Heart left ventricle (tissue), 16 donors: ENCODE measurements around the gene RAD51B. TPM values are rescaled to one million over a fixed set of nuclear protein-coding genes. Genes with fewer than 3 reads are reported as not detected.

ENCODE experiments used
- ATAC-seq, 4 donors: fragments of 200-7000 bp; cut with Tn5 transposase; one replicate each; pipeline ENCODE4 v1.9.1; 2020 to 2022; ENCODE audit warnings: moderate library complexity in 4 of 4, mild to moderate bottlenecking in 3 of 4, moderate number of reproducible peaks in 1 of 4
- DNase-seq, 5 donors: peaks; one replicate each; pipeline ENCODE4 v3.0.0-alpha.2; 2020
- H3K27ac ChIP-seq, 12 donors: fragments of 200-600 bp; sonication (generic) in 4 of 12; one replicate each; pipeline versions ENCODE4 v1.5.0 to v1.8.0; 2016 to 2022; ENCODE audit warnings: mild to moderate bottlenecking in 2 of 12
- H3K27me3 ChIP-seq, 9 donors: fragments of 200-600 bp; sonication (generic) in 2 of 9; one replicate each; pipeline versions ENCODE4 v1.5.1 to v1.8.0; 2016 to 2022; ENCODE audit warnings: mild to moderate bottlenecking in 3 of 9
- H3K36me3 ChIP-seq, 9 donors: fragments of 200-600 bp; sonication (generic) in 2 of 9; one replicate each; pipeline versions ENCODE4 v1.5.0 to v1.8.0; 2018 to 2022; ENCODE audit warnings: mild to moderate bottlenecking in 2 of 9
- H3K4me1 ChIP-seq, 12 donors: fragments of 200-600 bp; sonication (generic) in 4 of 12; one replicate each; pipeline versions ENCODE4 v1.5.0 to v1.8.0; 2016 to 2022; ENCODE audit warnings: mild to moderate bottlenecking in 3 of 12
- H3K4me3 ChIP-seq, 12 donors: fragments of 200-600 bp; sonication (generic) in 4 of 12; one replicate each; pipeline versions ENCODE4 v1.5.0 to v1.8.0; 2017 to 2022; ENCODE audit warnings: mild to moderate bottlenecking in 9 of 12, moderate library complexity in 4 of 12
- H3K9me3 ChIP-seq, 12 donors: fragments of 200-600 bp; sonication (generic) in 4 of 12; one replicate each; pipeline versions ENCODE4 v1.5.0 to v1.8.0; 2016 to 2022; ENCODE audit warnings: mild to moderate bottlenecking in 1 of 12
- CTCF ChIP-seq, 12 donors: fragments of 200-600 bp; sonication (generic) in 4 of 12; IDR thresholded peaks; one replicate each; pipeline versions ENCODE4 v1.5.0 to v1.8.0; 2018 to 2022; ENCODE audit warnings: antibody characterized with exemption in 12 of 12, mild to moderate bottlenecking in 5 of 12
- POLR2A ChIP-seq, 2 donors: fragments of 450-650 bp; IDR thresholded peaks; one replicate each; pipeline ENCODE4 v1.6.1; 2017; ENCODE audit warnings: antibody characterized with exemption in 2 of 2, mild to moderate bottlenecking in 2 of 2, moderate library complexity in 2 of 2
- WGBS, 4 donors: extraction: QIAGEN DNeasy Blood & Tissue Kit in 2 of 4; methylation state at CpG; one replicate each; pipeline versions ENCODE4 v1.1.5 to v1.1.7; 2013 to 2018; 5-methylcytosine and 5-hydroxymethylcytosine counted together
- intact Hi-C, 10 donors: fragments of 100-400 bp; cut with DNase I; formaldehyde crosslinking; loops; one replicate each; pipeline versions ENCODE4 v1.11.1 to v1.14.2; 2022
- polyA plus RNA-seq, 2 donors: library from polyadenylated mRNA; stranded (reverse); fragments of 200-250 nt; gene quantifications; one replicate each; pipeline ENCODE4 v1.2.3, GENCODE V29; 2013
- total RNA-seq, 9 donors: library from RNA; depleted of rRNA in 2 of 9; stranded (reverse); fragments of >200 nt in 2 of 9; fragmentation: NEBNext Ultra II Directional in 3 of 9; extraction: Animal tissue kit (Norgen Biotek cat#: 25700) in 3 of 9; gene quantifications; one replicate each; pipeline versions ENCODE4 v1.1.0 to v1.2.4, GENCODE V29; 2016 to 2023
- donor health status: ischemic (EF 13 %, LVEDD 7.1; RV severe dilation, severe dysfunction).
- donor health status: healthy with polysubstance abuse.
- donor health status: DM: no; HTN: yes; CAD: no.
- donor health status: DM: no; HTN: no; CAD: no.
- donor health status: ischemic (EF 25% LVEDD 6.9; RV normal size, moderate dysfunction).
- donor health status: ischemic (EF 25% LVEDD 5.7; RV mildly dilated, moderate dysfunction).
- donor health status: healthy.
- donor health status: DM: yes; HTN: yes; CAD: no.
- donor health status: ischemic (EF 35%, LVEDD 5.7; RV mildly dilated, moderate dysfunction).
- donor health status: nonischemic (EF 11% LVEDD 7.7; RV severe dilation, severe dysfunction).
- donor health status: DM: yes; HTN: yes; CAD: no.
- donor health status: PGD.
- donor health status: ischemic (EF 29% LVEDD 5.4; RV normal size, mild dysfunction).
- donor health status: nonischemic (EF 23%, LVEDD 6.1; RV moderate dilation, normal function).

Gene RAD51B
- total and polyA plus RNA-seq, 11 donors = 1.3 to 11.3 (median 3.2) TPM

DNA sequence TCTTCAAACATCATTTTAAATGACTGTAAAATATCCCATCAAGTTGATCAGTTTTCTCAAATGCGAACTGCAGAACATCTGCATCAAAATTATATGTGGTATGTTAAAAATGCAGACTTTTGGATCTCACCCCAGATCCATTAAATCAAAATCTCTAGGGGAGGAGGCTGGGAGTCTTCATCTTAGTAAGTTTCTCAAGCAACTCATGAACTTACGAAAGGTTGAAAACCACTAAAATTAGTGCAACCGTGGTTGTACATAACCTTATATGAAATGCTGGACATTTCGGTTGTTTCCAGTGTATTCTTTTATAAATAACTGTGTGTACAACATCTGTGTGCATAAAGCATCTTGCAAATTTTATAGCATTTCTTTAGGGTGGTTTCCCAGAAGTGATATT is 934.1 kb downstream of the RAD51B start:
- TF ChIP-seq POLR2A (IDR thresholded peaks at IDR 0.05) = no peak
- no peak for TF ChIP-seq CTCF (IDR thresholded peaks at IDR 0.05)
- Histone ChIP-seq H3K4me1 (peaks cover 0 to 40% (median 19%) of the 10 kb centered on the region in 12 donors), H3K36me3 (no peaks in the 10 kb centered on the region), H3K27ac (no peak overlapping the region), H3K9me3 (no peaks in the 10 kb centered on the region), H3K4me3 (no peak overlapping the region), H3K27me3 (no peaks in the 10 kb centered on the region)
- DNase-seq = no peak
- WGBS, 4 donors = 75 to 81% (median 78%) methylated on average over 4 of the region's 4 CpGs
- intact Hi-C loops = no loop called here
- ATAC-seq = no peak

DNA sequence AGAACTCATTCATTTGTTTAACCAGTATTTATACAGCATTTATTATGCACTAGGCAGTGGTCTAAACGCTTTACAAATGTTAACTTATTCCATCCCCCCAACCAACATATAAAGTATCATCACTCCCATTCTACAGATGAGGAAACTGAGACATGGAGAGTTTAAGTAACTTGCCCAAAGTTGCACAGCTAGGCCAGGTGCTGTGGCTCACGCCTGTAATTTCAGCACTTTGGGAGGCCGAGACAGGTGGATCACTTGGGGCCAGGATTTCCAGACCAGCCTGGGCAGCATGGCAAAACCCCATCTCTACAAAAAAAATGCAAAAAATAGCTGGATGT is 935.4 kb downstream of the RAD51B start:
- no peak for ATAC-seq
- Histone ChIP-seq H3K27ac (no peak overlapping the region), H3K4me1 (peaks cover 0 to 47% (median 21%) of the 10 kb centered on the region in 12 donors), H3K4me3 (no peak overlapping the region), H3K36me3 (no peaks in the 10 kb centered on the region), H3K27me3 (no peaks in the 10 kb centered on the region), H3K9me3 (no peaks in the 10 kb centered on the region)
- TF ChIP-seq POLR2A (IDR thresholded peaks at IDR 0.05) (no peak), CTCF (IDR thresholded peaks at IDR 0.05) (no peak)
- 96 to 99% (median 97%) methylated on average over 3 of the region's 3 CpGs for WGBS, 4 donors
- peak in 1 of 5 donors; percentile 1 for DNase-seq
- intact Hi-C loops = no loop called here

GRCh38 chr14:68756000-68756481 is 936.5 kb downstream of the RAD51B start:
- H3K9me3 ChIP-seq = no peaks in the 10 kb centered on the region
- H3K36me3 ChIP-seq = no peaks in the 10 kb centered on the region
- 88 to 92% (median 91%) methylated on average over 7 of the region's 7 CpGs for WGBS, 4 donors
- intact Hi-C loops = no loop called here
- DNase-seq (peak in 1 of 5 donors; percentile 22), ATAC-seq (no peak)
- H3K27me3 ChIP-seq = no peaks in the 10 kb centered on the region
- H3K27ac ChIP-seq = no peak overlapping the region
- TF ChIP-seq POLR2A (IDR thresholded peaks at IDR 0.05) (no peak), CTCF (IDR thresholded peaks at IDR 0.05) (no peak)
- no peak overlapping the region for H3K4me3 ChIP-seq
- peaks cover 0 to 58% (median 24%) of the 10 kb centered on the region in 12 donors for H3K4me1 ChIP-seq

GRCh38 chr14:68756734-68757133 is 937.2 kb downstream of the RAD51B start:
- Histone ChIP-seq H3K9me3 (no peaks in the 10 kb centered on the region), H3K36me3 (no peaks in the 10 kb centered on the region), H3K4me1 (peaks cover 0 to 64% (median 26%) of the 10 kb centered on the region in 12 donors), H3K27me3 (no peaks in the 10 kb centered on the region), H3K27ac (no peak overlapping the region), H3K4me3 (no peak overlapping the region)
- WGBS, 4 donors = 92 to 99% (median 98%) methylated on average over 6 of the region's 6 CpGs
- TF ChIP-seq POLR2A (IDR thresholded peaks at IDR 0.05) (no peak), CTCF (IDR thresholded peaks at IDR 0.05) (no peak)
- DNase-seq (peak in 1 of 5 donors; percentile 12), ATAC-seq (no peak)
- intact Hi-C loops = no loop called here
